ENCODE measurements around the gene PALM.

DNA sequence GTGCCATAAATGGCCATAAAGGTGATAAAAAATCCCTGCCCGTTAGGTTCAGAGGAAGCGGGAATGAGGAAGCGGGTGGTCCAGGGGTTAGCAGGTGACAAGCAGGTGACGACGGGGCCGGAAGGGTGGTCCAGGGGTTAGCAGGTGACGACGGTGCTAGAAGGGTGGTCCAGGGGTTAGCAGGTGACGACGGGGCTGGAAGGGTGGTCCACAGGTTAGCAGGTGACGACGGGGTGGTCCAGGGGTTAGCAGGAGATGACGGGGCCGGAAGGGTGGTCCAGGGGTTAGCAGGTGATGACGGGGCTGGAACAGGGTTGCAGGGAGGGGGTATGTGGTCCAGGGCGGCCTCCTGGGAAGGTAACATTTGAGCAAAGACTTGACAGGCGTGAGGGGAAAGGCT, 19.7 kb upstream of the PALM start:
- TF ChIP-seq EZH2phosphoT487 (IDR thresholded peaks at IDR 0.05; ENCODE audit: low read depth, severe bottlenecking, unreplicated experiment): no peak
- TF ChIP-seq, protein P1, sequence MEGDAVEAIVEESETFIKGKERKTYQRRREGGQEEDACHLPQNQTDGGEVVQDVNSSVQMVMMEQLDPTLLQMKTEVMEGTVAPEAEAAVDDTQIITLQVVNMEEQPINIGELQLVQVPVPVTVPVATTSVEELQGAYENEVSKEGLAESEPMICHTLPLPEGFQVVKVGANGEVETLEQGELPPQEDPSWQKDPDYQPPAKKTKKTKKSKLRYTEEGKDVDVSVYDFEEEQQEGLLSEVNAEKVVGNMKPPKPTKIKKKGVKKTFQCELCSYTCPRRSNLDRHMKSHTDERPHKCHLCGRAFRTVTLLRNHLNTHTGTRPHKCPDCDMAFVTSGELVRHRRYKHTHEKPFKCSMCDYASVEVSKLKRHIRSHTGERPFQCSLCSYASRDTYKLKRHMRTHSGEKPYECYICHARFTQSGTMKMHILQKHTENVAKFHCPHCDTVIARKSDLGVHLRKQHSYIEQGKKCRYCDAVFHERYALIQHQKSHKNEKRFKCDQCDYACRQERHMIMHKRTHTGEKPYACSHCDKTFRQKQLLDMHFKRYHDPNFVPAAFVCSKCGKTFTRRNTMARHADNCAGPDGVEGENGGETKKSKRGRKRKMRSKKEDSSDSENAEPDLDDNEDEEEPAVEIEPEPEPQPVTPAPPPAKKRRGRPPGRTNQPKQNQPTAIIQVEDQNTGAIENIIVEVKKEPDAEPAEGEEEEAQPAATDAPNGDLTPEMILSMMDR (IDR thresholded peaks at IDR 0.05; ENCODE audit: poor library complexity): no peak
